ENCODE results near the gene S100A3. TPM values are rescaled to one million over a fixed set of nuclear protein-coding genes. Genes with fewer than 3 reads are reported as not detected.
"Not testable (repeated sequence)": the region's sequence is repeated elsewhere in the genome, so short reads cannot be mapped to it uniquely, and the experiment has no call there.

S100A3 gene
- total RNA-seq, 1 donor from 2014 or later: 1.4 TPM

DNA sequence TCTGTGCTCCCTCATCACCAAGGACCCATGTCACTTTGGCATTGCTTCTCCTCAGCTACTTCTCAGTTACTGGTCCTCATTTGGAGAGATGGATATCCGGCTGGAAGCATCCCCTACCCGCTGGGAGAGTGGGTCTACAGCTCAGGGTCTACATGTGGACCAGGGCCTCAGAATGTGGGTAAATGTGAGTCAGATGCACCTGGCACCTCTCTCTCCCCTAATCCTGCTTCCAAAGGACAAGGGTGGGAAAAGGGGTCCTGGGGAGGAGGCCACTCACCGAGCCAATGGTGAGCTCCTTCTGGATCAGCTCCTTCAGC, 14.2 kb downstream of the S100A3 start:
- DNase-seq: no peak

DNA sequence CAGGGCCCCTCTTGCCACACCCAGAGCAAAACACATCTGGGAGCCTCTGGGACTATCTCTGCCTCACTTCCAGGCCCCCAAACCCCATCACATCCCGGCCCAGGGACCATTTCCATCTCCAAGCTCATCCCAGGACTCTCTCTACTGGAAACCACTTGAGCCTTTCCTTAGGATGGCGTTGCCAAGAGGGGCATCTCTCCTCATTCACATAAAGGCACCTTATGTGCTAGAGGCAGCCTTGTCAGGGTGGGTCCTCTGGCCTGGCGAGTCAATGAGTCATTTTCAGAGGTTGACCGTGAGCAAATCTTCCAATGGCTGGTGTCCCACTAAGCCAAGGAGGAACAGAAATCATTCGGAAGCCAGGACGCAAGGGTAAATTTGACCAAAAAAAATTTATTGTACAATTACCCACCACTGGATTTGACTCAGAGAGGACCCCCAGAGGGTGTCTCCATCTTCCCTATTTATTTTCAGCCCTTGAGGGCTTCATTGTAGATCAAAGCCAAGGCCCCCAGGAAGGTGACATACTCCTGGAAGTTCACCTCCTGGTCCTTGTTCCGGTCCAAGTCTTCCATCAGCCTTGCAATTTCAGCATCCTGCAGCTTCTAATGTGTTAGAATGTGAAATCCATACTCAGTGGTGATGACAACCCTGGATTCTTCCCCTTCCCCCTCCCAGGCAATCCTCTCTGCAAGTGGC, 14.7 kb downstream of the S100A3 start:
- peak; percentile 34 for DNase-seq

DNA sequence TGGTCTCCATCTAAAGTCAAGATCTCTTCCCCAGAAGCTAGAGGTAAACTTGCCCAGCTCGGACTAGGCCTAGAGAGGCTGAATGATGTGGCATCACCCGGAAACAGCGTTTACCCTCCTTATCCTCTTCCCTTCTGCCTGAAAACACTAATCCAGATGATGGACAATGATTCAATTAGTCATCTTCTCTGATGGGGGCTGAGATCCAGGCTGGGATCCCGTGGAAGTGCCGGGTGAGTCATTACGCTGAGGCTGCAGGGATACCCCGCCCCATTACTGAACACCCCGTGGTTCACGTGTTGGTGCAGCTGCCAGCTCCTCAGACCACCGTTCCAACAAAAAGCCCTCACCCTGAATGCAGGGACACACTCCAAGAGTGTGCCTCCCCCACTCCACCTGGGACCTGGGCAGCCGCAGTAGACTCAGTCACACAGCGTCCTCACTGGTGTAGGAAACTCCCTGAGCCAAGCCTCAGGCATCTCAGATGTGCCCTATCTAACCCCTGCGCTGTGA, 15.3 kb downstream of the S100A3 start:
- DNase-seq: peak; percentile 89

DNA sequence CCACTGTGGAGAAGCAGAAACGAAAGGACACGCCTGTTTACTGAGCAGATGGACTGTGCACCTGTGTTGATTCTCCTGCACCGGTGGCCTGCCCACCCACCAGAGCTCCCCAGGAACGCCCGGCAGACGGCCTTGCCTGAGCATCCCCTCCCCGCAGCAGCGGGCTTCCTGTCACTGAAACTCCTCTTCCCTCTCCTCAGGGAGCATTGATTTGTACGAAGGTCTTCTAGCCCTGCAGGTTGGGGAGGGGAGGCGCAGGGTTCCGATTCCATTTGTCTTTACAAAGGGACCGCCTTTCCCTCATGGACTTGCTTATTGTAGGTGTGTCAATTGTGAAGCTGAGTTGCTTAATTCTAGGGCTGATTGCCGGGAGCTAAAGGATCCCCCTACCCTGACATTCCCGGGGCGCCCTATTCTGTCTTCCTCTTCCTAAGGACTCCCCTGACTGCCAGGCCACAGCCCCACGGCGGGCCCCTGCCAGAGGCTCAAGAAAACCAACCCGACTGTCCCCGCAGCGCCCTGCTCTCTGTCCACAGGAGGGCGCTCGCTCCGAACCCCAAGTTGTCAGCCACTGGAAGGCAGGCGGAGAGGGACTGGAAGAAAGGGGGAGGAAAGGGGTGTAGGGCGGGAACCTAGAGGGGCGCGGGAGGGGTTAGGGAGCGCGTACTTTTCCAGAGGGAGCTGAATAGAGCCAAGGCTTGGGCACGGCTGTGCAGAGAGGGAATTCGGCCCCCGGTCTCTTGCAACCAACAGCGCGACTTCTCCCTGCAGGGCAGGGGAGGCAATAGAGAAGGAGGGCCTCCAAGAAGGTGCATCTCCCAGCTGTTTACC, 16.1 kb downstream of the S100A3 start:
- DNase-seq: peak; percentile 92

DNA sequence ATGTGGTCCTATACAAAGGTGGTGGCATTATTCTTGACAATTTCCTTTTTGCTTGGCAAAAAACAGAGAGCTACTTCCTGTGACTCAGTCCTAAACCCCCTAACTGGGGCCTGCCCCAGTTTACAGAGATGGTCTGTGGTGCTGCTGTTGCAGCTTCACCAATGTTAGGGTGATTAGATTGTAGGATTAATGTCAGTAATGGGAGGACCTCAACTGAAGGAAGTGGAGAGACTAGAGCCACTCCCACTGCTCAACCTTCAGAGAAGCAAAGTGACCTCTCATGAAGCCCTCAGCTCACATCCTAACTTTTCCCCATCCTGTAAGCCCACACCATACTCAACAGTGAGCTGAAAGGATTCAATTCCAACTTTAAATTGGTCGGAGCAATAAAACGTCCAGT, 16.9 kb downstream of the S100A3 start:
- DNase-seq: peak; percentile 32

DNA sequence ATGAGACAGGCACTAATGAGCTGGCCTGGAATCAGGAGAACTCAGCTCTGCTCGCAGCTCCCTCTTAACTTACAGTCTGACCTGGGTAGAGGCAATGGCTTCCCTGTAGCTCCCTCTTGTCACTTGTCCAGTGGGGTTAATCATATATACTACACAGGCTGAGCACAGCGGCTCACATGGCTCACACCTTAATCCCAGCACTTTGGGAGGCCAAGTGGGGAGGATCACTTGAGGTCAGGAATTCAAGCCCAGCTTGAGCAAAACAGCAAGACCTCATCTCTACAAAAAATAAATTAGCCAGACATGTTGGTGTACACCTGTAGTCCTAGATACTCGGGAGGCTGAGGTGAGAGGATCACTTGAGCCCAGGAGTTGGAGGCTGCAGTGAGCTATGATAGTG, 17.4 kb downstream of the S100A3 start:
- no peak for DNase-seq

DNA sequence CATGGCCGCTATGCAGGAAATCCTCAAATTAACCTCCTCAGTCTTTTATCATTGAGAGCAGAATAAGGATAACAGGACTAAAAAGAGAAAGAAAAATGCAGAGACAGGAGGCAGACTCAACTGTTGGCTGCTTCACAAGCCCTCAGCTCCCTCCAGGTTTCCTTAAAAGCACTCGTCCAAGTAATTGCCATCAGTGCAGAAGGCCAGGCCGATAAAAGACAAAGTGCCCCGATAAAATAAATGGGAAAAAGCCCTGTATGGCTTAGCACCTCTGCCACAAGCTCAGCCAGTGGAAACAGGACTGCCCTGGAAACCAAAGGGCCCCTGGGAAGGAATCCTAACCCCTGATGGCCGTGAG, 21.4 kb downstream of the S100A3 start:
- DNase-seq: no peak

DNA sequence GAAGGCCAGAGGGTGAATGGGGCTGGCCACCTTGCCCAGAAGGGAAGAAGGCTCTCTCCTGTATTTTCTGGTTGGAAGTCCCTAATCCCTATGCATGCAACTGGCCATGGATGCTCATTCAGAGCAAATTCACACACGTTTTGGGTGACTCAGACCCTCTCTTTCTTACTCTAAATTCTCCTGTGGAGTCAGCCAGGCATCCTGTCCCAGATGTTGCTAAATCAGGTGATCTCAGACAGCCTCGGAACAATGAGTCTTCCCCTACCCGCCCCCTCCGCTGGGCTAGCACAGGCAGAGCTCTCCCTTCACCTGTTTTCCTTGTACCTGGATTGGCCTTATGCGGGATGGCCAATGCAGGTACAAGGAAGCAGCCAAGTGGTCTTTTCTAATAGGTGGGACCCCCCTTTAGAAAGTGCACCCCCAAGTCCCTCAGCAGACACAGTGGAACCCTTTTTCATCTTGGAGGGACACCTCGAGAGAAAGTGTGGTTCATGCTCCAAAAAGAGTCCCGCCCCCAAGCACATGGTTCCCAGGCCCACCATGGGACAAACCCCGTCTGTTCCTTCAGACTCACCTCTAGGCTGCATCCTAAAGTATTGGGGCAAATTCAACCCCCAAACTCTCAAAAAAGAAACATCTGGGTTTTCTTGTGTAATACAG, 21.9 kb downstream of the S100A3 start:
- no peak for DNase-seq

DNA sequence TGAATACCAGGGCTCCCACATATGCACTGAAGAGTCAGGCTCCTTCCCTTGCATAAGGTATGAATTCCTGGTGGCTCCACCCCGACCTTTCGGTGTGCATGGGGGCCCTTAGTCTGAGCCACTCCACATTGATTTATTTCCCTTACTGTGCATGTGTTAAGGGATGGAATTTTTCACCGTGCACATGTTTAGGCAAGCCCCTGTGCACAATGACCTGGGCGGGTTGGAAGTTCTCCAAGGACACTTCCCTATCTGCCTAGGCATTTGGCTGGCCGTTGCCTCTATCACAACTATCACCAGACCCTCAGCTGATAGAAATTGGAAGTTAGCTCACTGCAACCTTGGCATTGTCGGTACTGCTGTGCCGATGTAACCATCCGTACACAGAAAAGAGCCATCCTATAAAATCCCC, 22.9 kb downstream of the S100A3 start:
- peak; percentile 28 for DNase-seq

DNA sequence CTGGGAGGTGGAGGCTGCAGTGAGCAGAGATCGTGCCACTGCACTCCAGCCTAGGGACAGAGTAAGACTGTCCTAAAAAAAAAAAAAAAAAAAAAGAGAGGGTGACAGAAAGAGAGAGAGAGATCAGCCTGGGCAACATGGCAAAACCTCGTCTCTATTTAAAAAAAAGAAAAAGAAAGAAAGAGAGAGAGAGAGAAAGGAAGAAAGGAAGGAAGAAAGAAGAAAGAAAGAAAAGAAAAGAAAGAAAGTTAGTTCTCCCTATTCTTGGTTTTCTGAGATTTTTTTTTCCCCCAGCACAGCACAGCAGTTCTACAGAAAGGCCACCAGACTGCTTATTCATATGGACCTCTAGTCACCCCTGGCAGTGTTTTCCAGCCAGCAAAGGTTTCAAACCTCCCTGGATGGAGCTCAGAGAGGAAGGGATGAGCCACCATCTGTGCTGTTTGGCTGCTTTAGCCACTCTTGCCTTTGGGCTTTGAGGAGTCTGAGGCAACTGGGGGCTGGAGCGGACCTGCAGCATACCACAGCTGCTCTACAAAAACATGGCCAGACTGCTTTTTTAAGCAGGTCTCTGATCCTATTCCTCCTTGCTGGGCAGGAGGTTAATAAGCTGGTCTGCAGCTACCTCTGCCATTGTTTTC, 23.9 kb downstream of the S100A3 start:
- DNase-seq: no peak

DNA sequence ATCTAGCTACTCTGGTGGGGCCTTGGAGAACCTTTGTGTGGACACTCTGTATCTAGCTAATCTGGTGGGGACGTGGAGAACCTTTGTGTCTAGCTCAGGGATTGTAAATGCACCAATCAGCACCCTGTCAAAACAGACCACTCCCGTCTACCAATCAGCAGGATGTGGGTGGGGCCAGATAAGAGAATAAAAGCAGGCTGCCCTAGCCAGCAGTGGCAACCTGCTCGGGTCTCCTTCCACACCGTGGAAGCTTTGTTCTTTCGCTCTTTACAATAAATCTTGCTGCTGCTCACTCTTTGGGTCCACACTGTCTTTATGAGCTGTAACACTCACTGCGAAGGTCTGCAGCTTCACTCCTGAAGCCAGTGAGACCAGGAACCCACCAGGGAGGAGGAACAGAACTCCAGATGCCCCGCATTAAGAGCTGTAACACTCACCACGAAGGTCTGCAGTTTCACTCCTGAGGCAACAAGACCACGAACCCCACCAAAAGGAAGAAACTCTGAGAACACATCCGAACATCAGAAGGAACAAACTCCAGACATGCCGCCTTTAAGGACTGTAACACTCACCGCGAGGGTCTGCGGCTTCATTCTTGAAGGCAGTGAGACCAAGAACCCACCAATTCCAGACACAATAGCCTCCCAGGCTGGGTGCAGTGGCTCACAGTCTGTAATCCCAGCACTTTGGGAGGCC, 26.6 kb downstream of the S100A3 start:
- DNase-seq: not testable (repeated sequence)

DNA sequence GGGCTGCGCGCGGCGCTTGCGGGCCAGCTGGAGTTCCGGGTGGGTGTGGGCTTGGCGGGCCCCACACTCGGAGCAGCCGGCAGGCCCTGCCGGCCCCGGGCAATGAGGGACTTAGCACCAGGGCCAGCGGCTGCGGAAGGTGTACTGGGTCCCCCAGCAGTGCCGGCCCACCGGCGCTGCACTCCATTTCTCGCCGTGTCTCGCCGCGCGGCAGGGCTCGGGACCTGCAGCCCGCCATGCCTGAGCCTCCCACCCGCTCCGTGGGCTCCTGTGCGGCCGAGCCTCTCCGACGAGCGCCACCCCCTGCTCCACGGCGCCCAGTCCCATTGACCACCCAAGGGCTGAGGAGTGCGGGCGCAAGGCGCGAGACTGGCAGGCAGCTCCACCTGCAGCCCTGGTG, 27.2 kb downstream of the S100A3 start:
- not testable (repeated sequence) for DNase-seq

DNA sequence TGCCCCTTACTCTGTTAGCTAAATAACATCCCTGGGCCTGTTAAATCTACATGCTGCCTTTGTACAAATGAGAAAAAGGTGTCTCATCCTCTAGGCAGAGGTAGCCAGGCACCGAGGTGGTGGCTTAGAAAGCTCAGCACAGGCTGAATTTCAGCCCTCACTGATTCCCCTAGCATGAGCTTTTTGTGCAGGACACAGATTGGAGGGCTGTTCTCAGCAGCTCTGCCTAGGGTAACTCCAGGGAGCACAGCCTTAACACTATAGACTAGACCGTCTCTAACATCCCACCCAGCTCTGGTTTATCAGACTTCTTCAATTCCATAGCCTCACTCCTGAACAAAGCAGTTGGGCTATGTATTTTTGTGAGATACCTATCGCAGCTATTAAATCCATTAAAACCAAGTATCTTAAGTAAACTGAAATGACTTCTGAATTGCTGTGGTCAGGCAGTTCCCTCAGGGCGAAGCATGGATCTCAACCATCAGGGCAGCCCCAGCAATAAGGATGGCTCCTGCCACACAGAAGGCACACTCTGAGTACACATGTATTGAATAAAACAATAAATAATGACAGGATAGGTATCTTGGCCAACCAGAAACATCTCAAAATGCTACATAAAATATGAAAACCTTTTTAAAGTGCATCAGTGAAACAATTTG, 28.1 kb downstream of the S100A3 start:
- DNase-seq: no peak

DNA sequence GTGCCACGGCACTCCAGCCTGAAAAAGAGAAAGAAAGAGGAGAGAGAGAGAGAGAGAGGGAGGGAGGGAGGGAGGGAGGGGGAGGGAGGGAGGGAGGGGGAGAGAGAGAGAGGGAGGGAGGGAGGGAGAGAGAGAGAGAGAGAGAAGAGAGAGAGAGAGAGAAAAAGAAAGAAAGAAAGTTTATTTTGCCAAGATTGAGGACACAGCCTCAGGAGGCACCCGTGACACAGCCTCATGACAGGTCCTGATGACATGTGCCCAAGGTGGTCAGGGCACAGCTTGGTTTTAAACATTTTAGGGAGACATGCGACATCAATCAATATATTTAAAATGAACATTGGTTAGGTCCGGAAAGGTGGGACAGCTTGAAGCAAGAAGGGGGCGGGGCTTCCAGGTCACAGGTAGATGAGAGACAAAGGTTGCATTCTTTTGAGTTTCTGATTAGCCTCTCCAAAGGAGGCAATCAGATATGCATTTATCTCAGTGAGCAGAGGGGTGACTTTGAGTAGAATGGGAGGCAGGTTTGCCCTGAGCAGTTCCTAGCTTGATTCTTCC, 28.8 kb downstream of the S100A3 start:
- not testable (repeated sequence) for DNase-seq

DNA sequence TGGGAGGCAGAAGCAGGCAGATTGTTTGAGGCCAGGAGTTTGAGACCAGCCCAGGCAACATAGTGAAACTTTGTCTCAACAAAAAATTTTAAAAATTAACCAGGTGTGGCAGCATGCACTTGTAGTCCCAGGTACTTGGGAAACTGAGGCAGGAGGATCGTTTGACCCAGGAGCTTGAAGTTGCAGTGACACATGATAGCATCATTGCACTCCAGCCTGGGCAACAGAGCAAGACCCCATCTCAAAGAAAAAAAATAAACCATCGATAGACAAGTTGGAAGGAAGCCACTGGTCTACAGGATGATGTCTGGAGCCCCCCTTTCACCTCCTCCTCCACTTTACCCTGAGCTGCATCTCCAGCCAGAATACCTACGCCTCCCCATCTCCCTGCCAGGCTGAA, 29.8 kb downstream of the S100A3 start:
- no peak for DNase-seq

DNA sequence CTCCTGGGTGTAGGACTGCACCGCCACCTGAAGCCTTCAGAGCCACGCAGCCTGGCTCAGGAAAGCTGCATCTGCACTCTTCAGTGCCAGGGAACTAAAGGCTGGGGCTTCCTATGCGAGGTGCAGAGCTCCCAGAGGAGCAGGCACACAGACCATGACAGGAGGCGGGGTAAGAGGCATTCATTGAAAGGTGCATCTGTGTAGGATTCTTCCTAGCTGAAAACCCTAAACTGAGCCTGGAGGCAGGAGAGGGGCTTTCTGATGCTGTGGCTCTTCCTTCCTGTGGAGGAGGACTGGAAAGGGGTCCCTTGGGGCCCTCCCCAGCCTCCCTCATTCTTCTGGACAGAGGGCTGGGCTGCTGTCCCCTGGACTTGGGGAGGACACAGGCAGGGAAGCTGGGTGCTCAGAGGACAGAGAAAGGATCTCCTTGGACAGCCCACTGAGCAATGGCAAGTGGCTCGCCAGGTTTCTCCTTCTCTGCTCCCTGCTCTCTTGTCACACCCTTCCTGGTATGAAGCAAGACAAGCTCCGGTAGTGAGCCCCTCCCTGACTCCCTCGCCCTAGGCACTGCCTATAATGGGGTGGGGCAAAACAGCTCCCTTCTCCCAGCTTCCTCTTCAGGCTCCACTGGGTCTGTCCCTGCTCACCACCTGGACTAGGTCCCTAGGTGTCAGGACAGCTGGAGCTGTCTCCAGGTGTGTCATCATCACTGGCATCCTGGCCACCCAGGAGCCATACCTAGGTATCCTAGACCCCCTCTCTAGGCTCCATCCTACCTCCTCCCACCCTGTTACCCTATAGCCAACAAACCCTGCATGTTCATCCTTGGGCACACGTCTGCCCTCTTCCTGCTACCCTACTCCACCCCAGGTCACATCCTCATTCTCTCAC, 33.3 kb downstream of the S100A3 start:
- no peak for DNase-seq

DNA sequence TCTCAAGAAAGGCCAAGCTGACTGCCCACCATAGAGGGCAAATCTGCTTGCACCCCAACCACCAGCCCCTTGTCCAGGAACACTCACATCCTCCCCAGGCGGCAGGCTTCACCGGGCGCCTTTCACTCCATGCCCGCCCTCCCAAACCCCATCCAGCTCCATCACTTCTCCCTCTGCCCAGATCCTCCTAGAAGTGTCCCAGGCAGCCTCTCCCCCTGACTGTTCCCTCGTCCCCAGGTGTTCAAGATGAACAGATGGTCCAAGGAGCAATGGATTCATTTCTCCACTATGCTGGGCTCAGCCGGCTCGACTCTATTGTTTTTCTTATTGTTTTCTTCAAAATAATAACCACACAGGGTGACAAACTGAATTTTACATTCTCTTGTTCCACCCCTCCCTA, 35.4 kb downstream of the S100A3 start:
- DNase-seq: no peak

DNA sequence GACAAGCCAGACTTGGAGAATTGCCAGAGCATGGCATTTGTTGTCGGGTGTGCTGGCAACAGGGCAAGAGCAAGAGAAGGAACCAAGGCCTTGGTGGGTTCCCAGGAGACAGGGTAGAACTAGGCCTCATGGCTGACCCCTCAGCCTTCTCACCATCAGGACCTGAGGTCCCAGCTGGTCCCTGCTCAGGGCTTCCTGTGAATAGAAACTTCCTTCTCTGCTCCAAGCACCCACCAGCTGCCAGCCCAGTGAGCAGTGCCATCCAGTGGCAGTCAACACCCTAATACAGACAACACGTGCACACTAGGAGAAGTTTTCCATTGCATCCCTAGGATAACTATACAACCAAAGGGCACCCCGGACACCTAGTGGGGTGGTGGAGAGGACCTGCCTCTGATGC, 36.0 kb downstream of the S100A3 start:
- DNase-seq: no peak

DNA sequence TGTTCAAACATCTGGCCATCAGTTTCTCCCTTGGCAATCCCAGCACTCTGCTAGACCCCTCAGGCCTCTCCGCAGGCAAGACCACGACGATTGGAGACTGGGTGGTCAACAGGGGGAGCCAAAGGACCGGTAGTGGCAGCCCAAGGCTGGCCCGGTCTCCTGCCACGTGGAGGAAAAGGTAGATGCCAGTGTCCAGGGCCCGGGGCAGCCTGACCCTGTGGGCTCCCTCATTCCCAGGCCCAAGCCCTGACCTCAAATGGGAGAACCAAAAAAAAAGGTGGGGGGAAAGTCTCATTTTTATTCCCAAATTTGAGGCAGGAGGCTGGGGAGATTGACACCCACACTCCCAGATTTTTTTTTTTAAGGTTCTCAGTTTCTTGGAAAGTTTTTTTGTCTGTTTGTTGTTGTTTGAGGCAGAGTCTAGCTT, 38.1 kb downstream of the S100A3 start:
- peak; percentile 89 for DNase-seq

DNA sequence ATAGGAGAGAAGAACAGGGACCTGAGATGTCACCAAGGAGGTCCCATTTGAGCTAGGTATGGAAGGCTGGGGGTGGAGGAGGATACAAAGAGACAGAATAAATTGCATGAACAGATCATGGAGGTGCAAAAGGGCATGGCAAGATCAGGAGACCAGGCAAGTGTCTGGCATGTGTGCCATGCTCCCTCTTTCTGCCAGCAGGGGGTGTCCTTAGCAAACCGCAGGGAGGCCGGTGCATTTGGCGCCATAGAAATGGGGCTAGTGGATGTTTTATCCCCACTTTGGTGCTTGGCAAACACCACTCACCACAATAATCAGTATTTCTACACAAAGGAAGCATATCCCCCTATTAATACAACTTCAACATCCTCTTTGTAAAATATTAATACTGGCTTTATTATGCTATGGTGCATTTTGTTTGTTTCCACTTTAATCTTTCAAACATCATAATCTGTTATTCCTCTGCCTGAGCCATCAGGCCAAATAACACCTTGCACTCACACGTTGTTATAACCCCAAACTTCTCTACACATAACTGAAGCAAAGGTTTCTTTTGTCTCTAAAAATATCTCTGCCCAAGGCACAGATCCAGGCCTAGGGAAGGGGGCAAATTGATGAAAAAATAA, 39.2 kb downstream of the S100A3 start:
- DNase-seq: peak; percentile 70

All from dermis blood vessel endothelial cell (primary cell).